GM21786 (cell line): Measurements from ENCODE around the gene C3.
"Not testable (repeated sequence)": the region's sequence is repeated elsewhere in the genome, so short reads cannot be mapped to it uniquely, and the experiment has no call there.

Source experiments
- ATAC-seq: cut with Tn5 transposase; IDR thresholded peaks from one replicate; pipeline ENCODE4 v1.9.1; 2021; ENCODE audit not compliant: unreplicated experiment

C3 gene

GRCh38 chr19:6713773-6714692, 6.4 kb downstream of the C3 start:
- ATAC-seq: no peak

GRCh38 chr19:6712692-6713670, 7.5 kb downstream of the C3 start:
- ATAC-seq: no peak

GRCh38 chr19:6712231-6712630, 8.2 kb downstream of the C3 start:
- no peak for ATAC-seq

GRCh38 chr19:6711605-6712004, 8.8 kb downstream of the C3 start:
- no peak for ATAC-seq

GRCh38 chr19:6711078-6711361, 9.4 kb downstream of the C3 start:
- ATAC-seq: no peak

GRCh38 chr19:6710273-6711077, 10.0 kb downstream of the C3 start:
- no peak for ATAC-seq

- no peak for ATAC-seq
These were observed 10.9 kb downstream of the C3 start for GRCh38 chr19:6709549-6709948.

GRCh38 chr19:6708913-6709312, 11.5 kb downstream of the C3 start:
- not testable (repeated sequence) for ATAC-seq

GRCh38 chr19:6708346-6708745, 12.1 kb downstream of the C3 start:
- no peak for ATAC-seq

- no peak for ATAC-seq
These were observed 12.8 kb downstream of the C3 start for GRCh38 chr19:6707658-6708018.

- no peak for ATAC-seq
These were observed 13.3 kb downstream of the C3 start for GRCh38 chr19:6707011-6707657.

GRCh38 chr19:6706633-6706958, 13.9 kb downstream of the C3 start:
- no peak for ATAC-seq

GRCh38 chr19:6705931-6706632, 14.4 kb downstream of the C3 start:
- ATAC-seq: no peak

GRCh38 chr19:6700586-6701316, 19.7 kb downstream of the C3 start:
- no peak for ATAC-seq

- ATAC-seq: no peak
These were observed 20.5 kb downstream of the C3 start for GRCh38 chr19:6699935-6700334.

GRCh38 chr19:6697291-6697690, 23.2 kb downstream of the C3 start:
- no peak for ATAC-seq

- no peak for ATAC-seq
These were observed 24.1 kb downstream of the C3 start for GRCh38 chr19:6696239-6696820.

GRCh38 chr19:6694147-6694815, 26.2 kb downstream of the C3 start:
- ATAC-seq: no peak

- no peak for ATAC-seq
These were observed 26.8 kb downstream of the C3 start for GRCh38 chr19:6693681-6694080.
